ENCODE data around the gene GPX1. TPM values are rescaled to one million over a fixed set of nuclear protein-coding genes. Genes with fewer than 3 reads are reported as not detected.

Gene GPX1
- total and polyA plus RNA-seq, 2 donors (not counting 1 experiment from before 2014, with no cell fraction given), result 79.5 to 180 TPM

DNA sequence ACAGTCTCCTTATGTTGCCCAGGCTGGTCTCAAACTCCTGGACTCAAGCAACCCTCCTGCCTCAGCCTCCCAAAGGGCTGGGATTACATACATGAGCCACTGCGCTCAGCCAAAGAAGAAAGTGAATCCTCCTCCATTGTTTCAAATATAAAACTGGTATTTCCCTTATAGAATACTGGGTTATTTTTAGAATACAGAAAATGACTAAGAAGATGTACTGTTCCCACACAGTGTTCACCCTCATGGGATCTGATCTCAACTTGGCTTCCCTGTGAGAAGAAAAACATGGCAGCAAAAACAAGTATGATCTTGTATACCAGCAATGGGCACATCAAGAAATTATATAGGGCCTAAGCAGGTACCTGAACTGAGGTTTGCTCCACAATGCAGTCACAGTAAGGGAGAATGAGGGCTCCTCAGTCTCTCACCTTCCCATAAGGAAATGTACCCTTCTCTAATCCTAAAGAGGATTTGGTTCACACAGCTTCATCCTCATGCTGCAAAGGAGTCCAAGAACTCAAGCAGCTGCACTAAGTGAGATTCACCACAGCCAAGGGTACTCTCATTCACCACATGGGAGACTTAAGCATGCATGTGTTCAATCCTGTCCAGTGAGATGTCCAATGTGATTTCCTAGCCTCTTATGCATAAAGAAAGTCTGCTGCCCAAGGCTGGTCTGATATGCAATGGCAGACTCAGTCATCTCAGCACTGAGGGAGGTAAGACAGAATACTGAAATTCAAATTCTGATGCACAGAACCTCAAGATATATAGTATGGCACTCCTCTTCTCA, 44.1 kb downstream of the GPX1 start:
- peaks cover 0 to 1% (median 0%) of the 10 kb centered on the region in 3 donors for H3K9me3 ChIP-seq (ENCODE audit: control extremely low read depth in 1 of 3, control insufficient read depth in 2 of 3, insufficient read depth in 1 of 3, low read length in 2 of 3)
- TF ChIP-seq EZH2 (IDR thresholded peaks at IDR 0.05; ENCODE audit: borderline replicate concordance, insufficient read depth, low read depth, low read length, poor library complexity, severe bottlenecking) (no peak), CTCF (IDR thresholded peaks at IDR 0.05) (no peak)
- H3K4me3 ChIP-seq (ENCODE audit: control extremely low read depth in 1 of 5, extremely low read depth in 1 of 5, insufficient read depth in 1 of 5, low read depth in 2 of 5, low read length in 4 of 5), result no peak overlapping the region
- Mint-ChIP-seq H3K27ac (no peak overlapping the region), H3K27me3 (no peaks in the 10 kb centered on the region), H3K9me3 (ENCODE audit: insufficient read depth) (no peaks in the 10 kb centered on the region), H3K4me1 (no peaks in the 10 kb centered on the region), H3K4me3 (no peak overlapping the region)
- H3K4me2 ChIP-seq (replicated peaks; ENCODE audit: low read depth, low read length, poor library complexity, severe bottlenecking), result no peak overlapping the region
- H3K27me3 ChIP-seq (replicated peaks in 1 of 4; ENCODE audit: control extremely low read depth in 1 of 4, control insufficient read depth in 3 of 4, insufficient read depth in 4 of 4, low read length in 3 of 4), result no peaks in the 10 kb centered on the region
- DNase-seq, result no peak
- H3K9ac ChIP-seq (ENCODE audit: low read length), result no peak overlapping the region
- intact Hi-C loops (cut with micrococcal nuclease), result no loop called here
- POLR2A ChIA-PET, result no interaction called here
- ATAC-seq (ENCODE audit: low read depth), result no peak
- H4K20me1 ChIP-seq (ENCODE audit: control insufficient read depth, insufficient read depth, low read length, poor library complexity, severe bottlenecking), result peaks cover 11% of the 10 kb centered on the region
- CTCF ChIA-PET, result interaction anchor here (1.0 kb wide), 1 partner anchor 17 kb away, joined by 3 read pairs; no protein-coding TSS in a partner anchor
- peaks cover 21% of the 10 kb centered on the region for H3K79me2 ChIP-seq (ENCODE audit: control insufficient read depth, insufficient read depth, low read length)
- no peak overlapping the region for H3K27ac ChIP-seq (ENCODE audit: low read length in 2 of 2)
- H3K36me3 ChIP-seq (replicated peaks in 1 of 2; ENCODE audit: control extremely low read depth in 1 of 2, control insufficient read depth in 1 of 2, extremely low read depth in 1 of 2, insufficient read depth in 2 of 2, low read length in 1 of 2), result peaks cover 11 to 63% of the 10 kb centered on the region in 2 experiments
- H3K4me1 ChIP-seq (ENCODE audit: control insufficient read depth in 2 of 2, insufficient read depth in 2 of 2, low read length in 2 of 2), result no peaks in the 10 kb centered on the region
- no peak overlapping the region for H2AFZ ChIP-seq (ENCODE audit: insufficient read depth, low read depth, low read length, poor library complexity, severe bottlenecking)
- no CpG with 5 or more reads among the region's 1 CpG for WGBS (ENCODE audit: insufficient coverage)

GRCh38 chr3:49311283-49311682, 46.9 kb downstream of the GPX1 start:
- H3K4me2 ChIP-seq (replicated peaks; ENCODE audit: low read depth, low read length, poor library complexity, severe bottlenecking), result no peak overlapping the region
- no peak overlapping the region for H2AFZ ChIP-seq (ENCODE audit: insufficient read depth, low read depth, low read length, poor library complexity, severe bottlenecking)
- no peaks in the 10 kb centered on the region for H3K9me3 Mint-ChIP-seq (ENCODE audit: insufficient read depth)
- peaks cover 11% of the 10 kb centered on the region for H4K20me1 ChIP-seq (ENCODE audit: control insufficient read depth, insufficient read depth, low read length, poor library complexity, severe bottlenecking)
- H3K36me3 ChIP-seq (replicated peaks in 1 of 2; ENCODE audit: control extremely low read depth in 1 of 2, control insufficient read depth in 1 of 2, extremely low read depth in 1 of 2, insufficient read depth in 2 of 2, low read length in 1 of 2), result peaks cover 12 to 65% of the 10 kb centered on the region in 2 experiments
- no peaks in the 10 kb centered on the region for H3K4me1 ChIP-seq (ENCODE audit: control insufficient read depth in 2 of 2, insufficient read depth in 2 of 2, low read length in 2 of 2)
- peaks cover 23% of the 10 kb centered on the region for H3K79me2 ChIP-seq (ENCODE audit: control insufficient read depth, insufficient read depth, low read length)
- no peaks in the 10 kb centered on the region for H3K27me3 Mint-ChIP-seq
- H3K4me3 Mint-ChIP-seq, result no peak overlapping the region
- H3K27me3 ChIP-seq (replicated peaks in 1 of 4; ENCODE audit: control extremely low read depth in 1 of 4, control insufficient read depth in 3 of 4, insufficient read depth in 4 of 4, low read length in 3 of 4), result no peaks in the 10 kb centered on the region
- CTCF ChIA-PET, result interaction anchor here (0.6 to 2.4 kb wide), 2 partner anchors 18 to 138 kb away, joined by 3 to 7 read pairs; no protein-coding TSS in a partner anchor
- no peak overlapping the region for H3K4me3 ChIP-seq (ENCODE audit: control extremely low read depth in 1 of 5, extremely low read depth in 1 of 5, insufficient read depth in 1 of 5, low read depth in 2 of 5, low read length in 4 of 5)
- TF ChIP-seq EZH2 (IDR thresholded peaks at IDR 0.05; ENCODE audit: borderline replicate concordance, insufficient read depth, low read depth, low read length, poor library complexity, severe bottlenecking) (no peak), CTCF (IDR thresholded peaks at IDR 0.05) (no peak)
- no peak overlapping the region for H3K27ac ChIP-seq (ENCODE audit: low read length in 2 of 2)
- intact Hi-C loops (cut with micrococcal nuclease), result no loop called here
- no peak for ATAC-seq (ENCODE audit: low read depth)
- H3K27ac Mint-ChIP-seq, result no peak overlapping the region
- H3K9me3 ChIP-seq (ENCODE audit: control extremely low read depth in 1 of 3, control insufficient read depth in 2 of 3, insufficient read depth in 1 of 3, low read length in 2 of 3), result peaks cover 0 to 1% (median 0%) of the 10 kb centered on the region in 3 donors
- no peak for DNase-seq
- H3K9ac ChIP-seq (ENCODE audit: low read length), result no peak overlapping the region
- H3K4me1 Mint-ChIP-seq, result no peaks in the 10 kb centered on the region
- POLR2A ChIA-PET, result no interaction called here
- 94% methylated on average over 3 of the region's 3 CpGs for WGBS (ENCODE audit: insufficient coverage)
